HG02870 (cell line): Measurements from ENCODE around the gene DNAJB6.

ENCODE experiments used
- ATAC-seq: cut with Tn5 transposase; IDR thresholded peaks from one replicate; pipeline ENCODE4 v1.9.1; 2021; ENCODE audit warnings: mild to moderate bottlenecking, moderate library complexity; ENCODE audit not compliant: unreplicated experiment

The DNAJB6 gene

DNA sequence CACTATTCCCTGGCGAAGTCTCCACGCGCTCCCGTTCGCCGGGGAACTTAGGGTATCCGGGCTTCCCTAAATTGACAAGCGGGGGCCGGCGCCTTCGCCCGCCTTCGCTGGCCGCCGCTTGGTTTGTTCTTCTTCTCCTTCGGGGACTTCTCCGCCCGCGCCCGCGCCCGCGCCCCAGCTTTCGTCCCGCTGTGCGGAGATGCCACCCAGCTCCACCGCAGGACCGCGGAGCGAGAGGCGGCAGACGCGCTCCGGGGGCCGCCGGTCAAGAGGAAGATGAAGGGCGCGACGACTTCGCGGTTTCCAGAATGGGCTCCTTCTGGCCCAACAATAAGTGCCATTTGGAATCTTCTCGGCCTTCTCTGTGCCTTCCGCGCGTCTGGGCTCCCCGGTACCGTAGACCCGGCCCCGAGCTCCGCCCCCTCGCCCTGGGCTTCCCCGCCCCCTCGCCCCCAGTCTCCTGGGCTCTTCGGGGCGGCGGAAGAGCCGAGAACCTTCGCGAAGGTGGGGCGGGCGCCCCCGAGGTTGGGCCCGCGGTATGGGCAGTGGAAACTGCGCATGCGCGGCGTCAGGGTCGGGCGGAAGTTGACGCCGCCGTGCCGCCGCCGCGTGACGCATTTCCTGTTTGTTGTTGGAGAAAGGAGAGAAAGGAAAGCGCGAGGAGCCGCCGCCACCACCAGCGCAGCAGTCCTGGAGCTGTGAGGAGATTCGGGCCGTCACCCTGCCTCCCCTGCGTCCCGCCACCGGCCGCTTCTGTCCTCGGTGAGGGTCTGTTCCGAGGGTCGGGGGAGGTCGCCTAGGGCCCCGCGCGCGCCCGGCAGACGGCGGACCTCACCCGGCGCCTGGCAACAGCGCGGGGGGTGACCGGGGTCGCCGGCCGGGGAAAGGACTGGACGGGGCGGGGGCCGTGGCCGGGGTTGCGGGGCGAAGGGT, at the start of gene DNAJB6:
TSS of gene DNAJB6 (plus strand) at position 622 of the 933 bp plus-strand sequence. CDS start 21,569 bp downstream, outside the sequence.
- peak; percentile 64 for ATAC-seq

- ATAC-seq, result no peak
Observed at GRCh38 chr7:157291404-157292080, 45.3 kb upstream of the DNAJB6 start.

- no peak for ATAC-seq
Observed at GRCh38 chr7:157292258-157292657, 44.5 kb upstream of the DNAJB6 start.

DNA sequence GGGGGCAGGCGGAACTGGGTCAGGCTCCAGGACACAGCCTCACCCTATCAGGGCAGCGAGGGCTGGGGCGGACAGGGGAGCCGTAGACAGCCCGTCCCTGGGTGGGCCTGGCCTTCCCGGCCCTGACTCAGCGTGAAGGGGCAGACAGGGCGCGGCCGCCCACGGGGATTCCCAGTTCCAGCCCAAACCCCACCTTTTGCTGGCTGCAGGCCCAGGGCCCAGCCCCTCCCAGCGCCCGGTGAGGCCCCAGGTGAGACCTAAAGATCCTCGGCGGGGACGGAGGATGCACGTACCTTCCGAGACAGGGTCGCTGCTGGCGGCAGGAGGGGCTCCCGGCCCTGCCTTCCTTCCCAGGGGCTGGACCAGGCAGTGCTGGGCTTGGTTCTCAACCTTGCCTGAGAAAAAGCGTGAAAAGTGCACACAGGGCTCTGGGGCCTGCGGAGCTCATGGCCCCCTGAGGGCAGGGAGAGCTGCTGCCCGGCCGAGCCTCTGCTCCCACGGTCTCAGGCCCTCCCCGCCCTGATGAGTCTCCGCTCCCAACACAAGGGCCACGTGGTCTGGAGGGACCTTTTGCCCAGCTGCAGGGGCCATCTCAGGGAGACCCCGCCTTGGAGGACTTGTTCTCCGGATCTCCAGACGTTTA, 43.9 kb upstream of the DNAJB6 start:
- no peak for ATAC-seq

GRCh38 chr7:157293413-157293788, 43.4 kb upstream of the DNAJB6 start:
- no peak for ATAC-seq

- no peak for ATAC-seq
Observed at GRCh38 chr7:157294773-157295172, 42.0 kb upstream of the DNAJB6 start.

DNA sequence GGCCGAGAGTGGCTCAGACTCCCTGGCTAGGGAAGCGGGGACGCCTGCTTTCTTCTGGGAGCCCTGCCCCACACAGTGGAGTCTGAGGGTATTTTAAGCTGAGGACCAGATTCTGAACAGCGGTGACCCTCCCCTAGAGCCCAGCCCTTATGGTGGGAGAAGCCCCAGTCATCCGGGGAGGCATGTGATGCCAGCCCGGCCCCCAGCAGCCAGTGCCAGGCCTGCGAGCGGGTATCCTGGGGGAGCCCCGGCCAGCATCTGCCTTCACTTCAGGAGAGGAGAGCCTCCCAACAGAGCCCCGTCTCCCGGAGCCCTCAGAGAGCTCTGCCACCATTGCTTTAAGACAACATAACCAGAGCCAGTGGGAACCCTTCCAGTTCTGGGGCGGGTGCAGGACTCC, 41.5 kb upstream of the DNAJB6 start:
- no peak for ATAC-seq

- no peak for ATAC-seq
Observed at GRCh38 chr7:157297185-157297584, 39.6 kb upstream of the DNAJB6 start.

DNA sequence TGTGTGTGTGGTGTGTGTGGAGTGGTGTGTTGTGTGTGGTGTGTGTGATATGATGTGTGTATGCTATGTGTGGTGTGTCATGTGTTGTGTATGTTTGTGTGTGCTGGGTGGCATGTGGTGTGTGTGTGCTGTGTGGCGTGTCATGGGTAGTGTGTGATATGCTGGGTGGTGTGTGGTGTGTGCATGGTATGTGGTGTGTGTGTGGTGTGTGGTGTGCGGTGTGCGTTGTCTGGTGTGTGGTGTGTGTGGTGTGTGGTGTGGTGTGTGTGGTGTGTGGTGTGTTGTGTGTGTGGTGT, 37.5 kb upstream of the DNAJB6 start:
- no peak for ATAC-seq

GRCh38 chr7:157299613-157300368, 37.0 kb upstream of the DNAJB6 start:
- ATAC-seq, result no peak

DNA sequence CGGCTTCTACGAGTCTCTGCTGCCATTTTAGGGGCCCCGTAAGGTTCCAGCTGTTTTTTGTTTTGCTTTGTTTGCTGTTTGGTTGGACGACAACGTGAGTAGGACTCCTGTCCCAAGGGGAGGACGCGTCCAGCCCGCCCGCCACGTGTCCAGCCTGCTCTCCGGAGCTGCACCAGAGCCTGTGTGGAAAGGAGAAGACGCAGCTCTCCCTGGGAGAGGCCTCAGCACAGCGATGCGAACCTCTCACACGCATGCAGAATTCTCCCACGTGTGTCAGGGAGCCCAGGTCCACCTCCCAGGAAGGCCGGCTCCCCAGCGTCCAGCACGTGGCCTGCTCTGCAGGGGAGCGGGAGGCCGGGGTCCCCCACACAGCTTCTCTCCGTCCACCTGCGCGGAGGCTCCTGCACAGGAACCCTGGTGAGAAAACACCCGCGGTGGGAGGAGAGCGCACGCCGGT, 36.4 kb upstream of the DNAJB6 start:
- no peak for ATAC-seq

DNA sequence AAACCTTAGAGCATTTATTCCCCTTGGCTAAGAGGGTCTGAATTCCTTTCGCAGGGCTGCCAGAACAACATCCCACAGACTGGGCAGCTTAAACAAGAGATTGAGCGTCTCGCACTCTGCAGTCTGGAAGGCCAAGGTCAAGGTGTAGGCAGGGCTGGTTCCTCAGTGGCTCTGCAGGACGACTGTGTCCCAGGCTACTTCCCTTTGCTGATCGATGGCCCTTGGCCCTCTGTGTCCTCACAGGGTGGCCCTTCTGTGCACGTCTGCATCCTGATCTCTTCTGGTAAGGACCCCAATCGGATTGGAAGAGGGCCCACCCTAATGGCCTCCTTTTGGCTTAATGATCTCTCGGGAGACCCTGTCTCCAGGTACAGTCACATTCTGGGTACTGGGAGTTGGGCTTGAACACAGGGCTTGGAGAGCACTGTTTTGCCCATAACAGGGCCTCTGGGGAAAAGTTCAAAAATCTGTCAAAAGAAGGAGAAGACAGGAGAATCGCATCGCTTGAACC, 35.1 kb upstream of the DNAJB6 start:
- ATAC-seq, result no peak

DNA sequence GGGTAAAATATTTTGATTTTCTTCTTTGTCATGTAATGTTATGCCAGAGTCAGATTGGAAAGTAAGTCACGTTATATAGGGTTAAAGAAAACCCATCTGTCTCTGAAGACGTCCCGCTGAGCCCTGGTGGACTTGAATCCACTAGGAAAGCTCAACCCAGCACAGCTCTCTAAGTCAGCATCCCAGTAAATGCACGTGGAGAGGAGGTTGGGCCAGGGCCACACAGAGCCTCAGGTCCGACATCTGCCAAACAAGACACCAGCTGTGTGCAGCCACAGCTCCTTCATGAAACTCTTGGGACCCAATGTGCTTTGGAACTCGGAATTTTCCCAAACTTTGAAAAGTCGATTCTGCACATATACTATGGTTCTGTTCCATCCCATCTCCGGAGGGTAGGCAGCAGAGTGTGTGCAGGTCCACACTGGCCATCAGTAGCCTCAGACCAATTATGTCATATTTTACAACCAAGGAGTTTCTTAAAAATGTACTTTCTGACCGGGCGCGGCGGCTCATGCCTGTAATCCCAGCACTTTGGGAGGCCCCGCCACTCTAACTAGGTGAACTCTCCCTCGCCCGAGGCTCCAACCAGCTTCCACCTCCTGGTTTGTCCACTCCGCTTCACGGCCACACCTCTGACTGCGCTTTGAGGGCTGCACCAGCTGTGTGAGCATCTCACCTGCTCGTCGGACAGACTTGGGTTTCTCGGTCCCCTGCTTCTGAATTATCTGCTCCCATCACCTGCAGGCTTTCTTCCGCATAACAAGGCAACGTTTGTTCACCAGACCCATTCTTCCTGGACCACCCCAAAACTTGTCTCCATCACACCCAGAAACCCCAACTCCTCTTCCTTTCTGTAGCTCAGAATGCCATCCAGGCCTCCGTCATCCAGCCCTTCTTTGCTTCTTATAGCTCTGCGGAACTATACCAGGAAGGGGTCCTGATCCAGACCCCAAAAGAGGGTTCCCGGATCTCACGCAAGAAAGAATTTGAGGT, 29.7 kb upstream of the DNAJB6 start:
- no peak for ATAC-seq

DNA sequence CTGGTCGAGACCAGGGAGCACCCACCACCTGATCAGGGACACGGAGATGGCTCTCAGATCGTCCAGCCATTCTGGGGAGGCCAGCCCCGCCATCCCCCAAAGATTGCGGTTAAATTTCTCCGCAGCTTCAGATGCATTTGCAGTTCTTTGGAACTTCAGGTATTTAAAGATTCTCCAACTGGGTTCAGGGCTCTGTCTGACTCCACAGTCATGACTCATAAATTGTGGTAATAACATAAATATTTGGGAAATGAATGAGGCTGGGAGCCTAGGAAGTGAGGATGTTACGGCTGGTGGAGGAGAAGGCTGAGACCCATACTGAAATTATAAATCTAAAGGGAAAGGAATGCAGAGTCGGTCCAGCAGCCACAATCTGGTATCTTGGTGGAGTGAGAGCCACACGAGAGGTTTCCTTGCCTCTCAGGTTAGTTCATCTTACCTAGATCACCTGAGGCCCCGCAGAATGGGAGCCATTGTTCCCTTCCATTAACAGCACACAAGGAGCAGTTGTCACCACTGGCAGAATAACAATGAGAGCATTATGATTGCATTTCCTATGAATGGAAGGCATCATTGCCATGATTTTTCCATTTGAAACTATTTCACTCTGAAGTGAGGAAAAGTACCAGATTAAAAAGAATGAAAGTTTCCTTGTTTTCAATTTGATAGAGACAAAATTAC, 26.7 kb upstream of the DNAJB6 start:
- ATAC-seq, result no peak

DNA sequence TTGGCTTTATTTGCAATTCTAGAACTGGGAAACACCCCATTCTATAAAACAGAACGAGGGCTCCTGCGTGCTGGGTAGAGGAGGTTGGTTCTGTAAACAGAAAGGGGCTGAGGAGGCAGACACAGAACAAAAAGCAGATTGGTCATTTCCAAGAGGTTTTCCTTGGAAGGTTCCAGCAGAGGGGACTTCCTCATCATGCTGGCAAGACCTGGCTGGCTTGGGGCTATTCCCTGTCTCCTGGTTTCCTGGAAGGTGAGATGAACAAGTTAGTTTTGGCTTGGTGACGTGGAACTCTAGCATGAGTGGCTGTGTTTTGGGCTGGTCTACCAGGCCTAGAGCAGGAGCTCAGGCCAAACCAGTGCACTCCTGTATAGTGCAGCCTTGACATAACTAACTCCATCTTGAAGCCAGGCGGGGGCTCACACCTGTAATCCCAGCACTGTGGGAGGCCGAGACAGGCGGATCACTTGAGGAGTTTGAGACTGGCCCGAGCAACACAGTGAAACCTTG, 26.1 kb upstream of the DNAJB6 start:
- no peak for ATAC-seq

GRCh38 chr7:157312941-157313340, 23.9 kb upstream of the DNAJB6 start:
- no peak for ATAC-seq

GRCh38 chr7:157313645-157314044, 23.2 kb upstream of the DNAJB6 start:
- no peak for ATAC-seq

DNA sequence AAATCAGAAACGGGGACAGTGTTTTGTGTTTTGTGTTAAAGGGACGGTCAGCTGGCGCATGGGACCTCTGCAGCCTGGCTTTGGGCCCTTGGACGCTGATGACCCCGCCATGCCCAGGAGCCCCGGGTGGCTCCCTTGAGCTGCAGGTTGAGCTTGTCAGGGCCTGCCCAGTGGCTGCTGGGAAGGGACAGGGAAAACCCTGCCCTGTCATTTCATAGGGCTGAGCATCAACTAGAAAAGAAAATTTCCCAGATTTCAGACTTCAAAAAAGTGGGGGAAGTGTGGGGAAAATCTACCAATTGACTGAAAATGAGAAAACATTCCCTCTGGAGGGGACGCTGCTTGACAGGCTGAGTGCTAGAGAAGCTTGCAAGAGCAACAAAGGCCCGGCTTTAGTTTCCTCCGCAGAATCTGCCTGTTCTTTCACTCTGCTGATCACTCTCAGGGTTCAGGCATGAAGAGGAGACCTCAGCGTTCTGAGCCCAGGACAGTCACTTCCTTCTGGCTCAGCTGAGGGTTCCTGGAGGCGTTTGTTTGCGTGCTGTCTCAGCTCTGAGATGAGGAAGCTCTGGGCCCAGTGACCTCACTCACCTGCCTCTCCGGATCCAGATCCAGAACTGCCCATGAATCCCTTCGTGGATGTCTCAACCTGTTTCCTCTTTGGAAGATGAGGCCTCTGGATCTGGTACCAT, 18.6 kb upstream of the DNAJB6 start:
- ATAC-seq, result peak; percentile 84
